Duodenal mucosa (tissue), 2 donors: ENCODE measurements around the gene MYL2.

Experiments
- H3K27ac ChIP-seq: one replicate; pipeline ENCODE4 v1.7.0; 2013; ENCODE audit warnings: low read depth, low read length
- H3K27me3 ChIP-seq, 2 donors: one replicate each; pipeline ENCODE4 v1.7.0; 2013; ENCODE audit warnings: low read length in 2 of 2, control low read depth in 1 of 2; ENCODE audit not compliant: insufficient read depth in 2 of 2, control insufficient read depth in 1 of 2
- H3K36me3 ChIP-seq, 2 donors: one replicate each; pipeline ENCODE4 v1.7.0; 2013; ENCODE audit warnings: low read length in 2 of 2, control low read depth in 1 of 2; ENCODE audit not compliant: insufficient read depth in 2 of 2, control insufficient read depth in 1 of 2
- H3K4me1 ChIP-seq, 2 donors: one replicate each; pipeline ENCODE4 v1.7.0; 2013; ENCODE audit warnings: low read length in 2 of 2, control low read depth in 1 of 2; ENCODE audit not compliant: insufficient read depth in 2 of 2, control insufficient read depth in 1 of 2
- H3K4me3 ChIP-seq, 2 donors: one replicate each; pipeline ENCODE4 v1.7.0; 2013; ENCODE audit warnings: low read length in 2 of 2, low read depth in 1 of 2
- H3K9ac ChIP-seq, 2 donors: one replicate each; pipeline ENCODE4 v1.7.0; 2013; ENCODE audit warnings: low read length in 2 of 2, low read depth in 1 of 2
- H3K9me3 ChIP-seq, 2 donors: one replicate each; pipeline ENCODE4 v1.7.0; 2013; ENCODE audit warnings: low read length in 2 of 2, control low read depth in 1 of 2; ENCODE audit not compliant: control insufficient read depth in 1 of 2

The MYL2 gene

GRCh38 chr12:110930348-110931314, 10.3 kb upstream of the MYL2 start:
- no peaks in the 10 kb centered on the region for H3K27me3 ChIP-seq
- H3K9ac ChIP-seq = no peak overlapping the region
- H3K9me3 ChIP-seq = no peaks in the 10 kb centered on the region
- no peak overlapping the region for H3K4me3 ChIP-seq
- no peaks in the 10 kb centered on the region for H3K4me1 ChIP-seq
- H3K36me3 ChIP-seq = no peaks in the 10 kb centered on the region
- no peak overlapping the region for H3K27ac ChIP-seq

DNA sequence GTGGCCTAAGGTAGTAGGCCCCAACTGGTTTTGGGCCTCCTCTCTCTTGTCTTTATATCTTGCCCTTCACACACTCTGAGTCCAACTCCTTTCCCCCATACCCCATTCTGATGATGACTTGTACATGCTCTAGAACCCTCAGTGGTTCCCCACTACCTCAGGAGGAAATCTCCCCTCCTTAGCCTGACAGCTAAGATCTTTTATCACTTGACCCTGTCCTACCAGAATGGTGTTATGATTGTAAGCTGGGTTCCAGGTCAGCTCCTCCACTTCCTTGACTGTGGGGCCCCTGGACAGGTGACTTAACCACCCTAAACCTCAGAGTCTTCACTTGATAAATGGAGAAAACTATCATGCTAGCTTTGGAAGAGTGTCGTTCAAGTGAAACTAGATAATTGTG, 9.4 kb upstream of the MYL2 start:
- Histone ChIP-seq H3K36me3 (no peaks in the 10 kb centered on the region), H3K9me3 (no peaks in the 10 kb centered on the region), H3K27me3 (no peaks in the 10 kb centered on the region), H3K27ac (no peak overlapping the region), H3K4me1 (no peaks in the 10 kb centered on the region), H3K9ac (no peak overlapping the region), H3K4me3 (no peak overlapping the region)

- H3K4me1 ChIP-seq = no peaks in the 10 kb centered on the region
- H3K27ac ChIP-seq = no peak overlapping the region
- no peak overlapping the region for H3K4me3 ChIP-seq
- no peaks in the 10 kb centered on the region for H3K9me3 ChIP-seq
- no peaks in the 10 kb centered on the region for H3K36me3 ChIP-seq
- no peak overlapping the region for H3K9ac ChIP-seq
- no peaks in the 10 kb centered on the region for H3K27me3 ChIP-seq
Observed at GRCh38 chr12:110928700-110929099, 8.3 kb upstream of the MYL2 start.

GRCh38 chr12:110927546-110927945, 7.2 kb upstream of the MYL2 start:
- H3K36me3 ChIP-seq = no peaks in the 10 kb centered on the region
- no peaks in the 10 kb centered on the region for H3K4me1 ChIP-seq
- H3K27me3 ChIP-seq = no peaks in the 10 kb centered on the region
- no peaks in the 10 kb centered on the region for H3K9me3 ChIP-seq
- no peak overlapping the region for H3K4me3 ChIP-seq
- no peak overlapping the region for H3K27ac ChIP-seq
- no peak overlapping the region for H3K9ac ChIP-seq

- no peak overlapping the region for H3K27ac ChIP-seq
- H3K4me3 ChIP-seq = no peak overlapping the region
- H3K9ac ChIP-seq = no peak overlapping the region
- no peaks in the 10 kb centered on the region for H3K36me3 ChIP-seq
- no peaks in the 10 kb centered on the region for H3K9me3 ChIP-seq
- H3K27me3 ChIP-seq = no peaks in the 10 kb centered on the region
- H3K4me1 ChIP-seq = no peaks in the 10 kb centered on the region
Observed at GRCh38 chr12:110923692-110924334, 3.4 kb upstream of the MYL2 start.

GRCh38 chr12:110923192-110923591, 2.8 kb upstream of the MYL2 start:
- no peaks in the 10 kb centered on the region for H3K36me3 ChIP-seq
- H3K27ac ChIP-seq = no peak overlapping the region
- H3K9me3 ChIP-seq = no peaks in the 10 kb centered on the region
- H3K4me1 ChIP-seq = no peaks in the 10 kb centered on the region
- H3K4me3 ChIP-seq = no peak overlapping the region
- no peak overlapping the region for H3K9ac ChIP-seq
- no peaks in the 10 kb centered on the region for H3K27me3 ChIP-seq

GRCh38 chr12:110922652-110923051, 2.3 kb upstream of the MYL2 start:
- Histone ChIP-seq H3K9me3 (no peaks in the 10 kb centered on the region), H3K4me3 (no peak overlapping the region), H3K36me3 (no peaks in the 10 kb centered on the region), H3K27ac (no peak overlapping the region), H3K9ac (no peak overlapping the region), H3K27me3 (no peaks in the 10 kb centered on the region), H3K4me1 (no peaks in the 10 kb centered on the region)

DNA sequence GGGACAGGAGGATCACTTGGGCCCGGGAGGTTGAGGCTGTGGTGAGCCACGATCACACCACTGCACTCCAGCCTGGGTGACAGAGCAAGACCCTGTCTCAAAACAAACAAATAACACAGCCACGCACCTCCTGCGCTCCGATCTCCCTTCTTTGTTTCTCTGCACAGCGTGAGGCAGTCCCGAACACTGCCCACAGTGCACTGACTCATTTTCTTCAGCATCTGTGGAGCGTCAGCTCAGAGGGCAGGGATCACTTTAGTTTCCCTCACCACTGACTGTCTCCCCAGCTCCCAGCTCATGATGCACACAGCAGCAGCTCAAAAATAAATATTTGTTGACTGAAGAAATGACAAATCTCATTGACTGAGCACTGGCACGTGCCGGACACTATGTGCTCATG, 883 bp upstream of the MYL2 start:
- H3K27me3 ChIP-seq = no peaks in the 10 kb centered on the region
- H3K4me1 ChIP-seq = no peaks in the 10 kb centered on the region
- H3K9me3 ChIP-seq = no peaks in the 10 kb centered on the region
- no peak overlapping the region for H3K9ac ChIP-seq
- H3K27ac ChIP-seq = no peak overlapping the region
- no peaks in the 10 kb centered on the region for H3K36me3 ChIP-seq
- no peak overlapping the region for H3K4me3 ChIP-seq

GRCh38 chr12:110919720-110920119, 659 bp downstream of the MYL2 start:
- Histone ChIP-seq H3K27me3 (no peaks in the 10 kb centered on the region), H3K4me1 (no peaks in the 10 kb centered on the region), H3K9me3 (no peaks in the 10 kb centered on the region), H3K36me3 (no peaks in the 10 kb centered on the region), H3K27ac (no peak overlapping the region), H3K4me3 (no peak overlapping the region), H3K9ac (no peak overlapping the region)

DNA sequence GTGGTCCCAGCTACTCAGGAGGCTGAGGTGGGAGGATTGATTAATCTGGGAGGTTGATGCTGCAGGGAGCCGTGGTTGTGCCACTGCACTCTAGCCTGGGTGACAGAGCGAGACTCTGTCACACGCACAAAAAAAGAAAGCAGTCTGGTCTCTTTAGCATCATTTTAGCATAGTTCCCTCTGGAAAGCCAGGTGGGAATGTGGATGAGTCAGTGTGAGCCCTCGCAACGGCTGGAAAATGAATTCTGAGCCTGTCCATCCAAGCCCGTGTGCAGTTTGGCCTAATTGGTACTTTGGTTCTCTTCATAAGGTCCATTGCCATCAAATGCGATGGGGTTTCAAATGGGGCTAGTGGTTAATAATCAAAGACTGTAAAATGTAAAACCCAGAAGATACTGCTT, 2.4 kb downstream of the MYL2 start:
- Histone ChIP-seq H3K9me3 (no peaks in the 10 kb centered on the region), H3K4me3 (no peak overlapping the region), H3K9ac (no peak overlapping the region), H3K27ac (no peak overlapping the region), H3K4me1 (no peaks in the 10 kb centered on the region), H3K27me3 (no peaks in the 10 kb centered on the region), H3K36me3 (no peaks in the 10 kb centered on the region)
